Heart left ventricle (tissue), 13 donors: ENCODE data around the gene MED15.

Experiments used
- CTCF ChIP-seq, 12 donors: fragments of 200-600 bp; sonication (generic) in 4 of 12; IDR thresholded peaks; one replicate each; pipeline versions ENCODE4 v1.5.0 to v1.8.0; 2018 to 2022; ENCODE audit warnings: antibody characterized with exemption in 12 of 12, mild to moderate bottlenecking in 5 of 12
- POLR2A ChIP-seq, 2 donors: fragments of 450-650 bp; IDR thresholded peaks; one replicate each; pipeline ENCODE4 v1.6.1; 2017; ENCODE audit warnings: antibody characterized with exemption in 2 of 2, mild to moderate bottlenecking in 2 of 2, moderate library complexity in 2 of 2
- donor health status: ischemic (EF 13 %, LVEDD 7.1; RV severe dilation, severe dysfunction).
- donor health status: DM: no; HTN: yes; CAD: no.
- donor health status: DM: no; HTN: no; CAD: no.
- donor health status: ischemic (EF 25% LVEDD 6.9; RV normal size, moderate dysfunction).
- donor health status: ischemic (EF 25% LVEDD 5.7; RV mildly dilated, moderate dysfunction).
- donor health status: ischemic (EF 35%, LVEDD 5.7; RV mildly dilated, moderate dysfunction).
- donor health status: nonischemic (EF 11% LVEDD 7.7; RV severe dilation, severe dysfunction).
- donor health status: DM: yes; HTN: yes; CAD: no.
- donor health status: PGD.
- donor health status: ischemic (EF 29% LVEDD 5.4; RV normal size, mild dysfunction).
- donor health status: nonischemic (EF 23%, LVEDD 6.1; RV moderate dilation, normal function).

GRCh38 chr22:20495861-20496681, 11.3 kb upstream of the MED15 start:
- TF ChIP-seq CTCF (IDR thresholded peaks at IDR 0.05) (peak; percentile 79 to 96 (median 86)), POLR2A (IDR thresholded peaks at IDR 0.05) (peak in 1 of 2 donors; percentile 56)
